Bronchial epithelial cell (primary cell): Measurements from ENCODE around the gene MUC20. TPM values are rescaled to one million over a fixed set of nuclear protein-coding genes. Genes with fewer than 3 reads are reported as not detected.
"Not testable (repeated sequence)": the region's sequence is repeated elsewhere in the genome, so short reads cannot be mapped to it uniquely, and the experiment has no call there.

Source experiments
- DNase-seq: peaks from one replicate; pipeline ENCODE4 v3.0.0-alpha.2; 2010; ENCODE audit warnings: low read depth
- FAIRE-seq: peaks from 2 replicates; lab custom pipeline; 2011; peaks lifted over from hg19 to GRCh38; lab: Jason Lieb, UNC
- H3K27me3 ChIP-seq: 2 replicates; pipeline ENCODE4 v1.5.1; 2011; ENCODE audit warnings: low read length; ENCODE audit not compliant: control insufficient read depth, insufficient read depth
- H3K36me3 ChIP-seq: 2 replicates; pipeline ENCODE4 v1.5.1; 2011; ENCODE audit warnings: low read length; ENCODE audit not compliant: control insufficient read depth, insufficient read depth
- H3K4me3 ChIP-seq: 2 replicates; pipeline ENCODE4 v1.5.1; 2011; ENCODE audit warnings: mild to moderate bottlenecking, low read depth, low read length, control low read depth
- CTCF ChIP-seq: IDR thresholded peaks from 2 replicates; pipeline ENCODE4 v1.5.1; 2011; ENCODE audit warnings: mild to moderate bottlenecking, moderate library complexity, low read length, control low read depth, inconsistent platforms; ENCODE audit not compliant: insufficient read depth, severe bottlenecking
- total RNA-seq: library from RNA; depleted of rRNA; stranded (reverse); fragments of >200 nt; gene quantifications from 2 replicates; pipeline ENCODE4 v1.2.1, GENCODE V29; 2014

The MUC20 gene
- total RNA-seq, 1 donor from 2014 or later = 1.6 TPM

- not testable (repeated sequence) for DNase-seq, H3K36me3 ChIP-seq, H3K4me3 ChIP-seq, FAIRE-seq, H3K27me3 ChIP-seq
Measured at GRCh38 chr3:195689184-195690070, 31.4 kb upstream of the MUC20 start.

- no peak overlapping the region for H3K4me3 ChIP-seq
- no peak for TF ChIP-seq CTCF
- FAIRE-seq = no peak
- H3K27me3 ChIP-seq = no peaks in the 10 kb centered on the region
- H3K36me3 ChIP-seq = peaks cover 5% of the 10 kb centered on the region
- DNase-seq = no peak
Measured at GRCh38 chr3:195690951-195691350, 29.8 kb upstream of the MUC20 start.

- DNase-seq, FAIRE-seq, H3K4me3 ChIP-seq, H3K27me3 ChIP-seq, H3K36me3 ChIP-seq: not testable (repeated sequence)
Measured at GRCh38 chr3:195691596-195692353, 29.0 kb upstream of the MUC20 start.

GRCh38 chr3:195692354-195692685, 28.5 kb upstream of the MUC20 start:
- no peak for TF ChIP-seq CTCF
- DNase-seq (no peak), FAIRE-seq (no peak)
- no peak overlapping the region for H3K4me3 ChIP-seq
- H3K27me3 ChIP-seq = no peaks in the 10 kb centered on the region
- peaks cover 5% of the 10 kb centered on the region for H3K36me3 ChIP-seq

GRCh38 chr3:195692781-195693427, 27.9 kb upstream of the MUC20 start:
- no peak for FAIRE-seq
- no peak for DNase-seq
- H3K36me3 ChIP-seq = peaks cover 5% of the 10 kb centered on the region
- H3K27me3 ChIP-seq = no peaks in the 10 kb centered on the region
- H3K4me3 ChIP-seq = no peak overlapping the region
- no peak for TF ChIP-seq CTCF

- FAIRE-seq = no peak
Measured at GRCh38 chr3:195693428-195694216, 27.2 kb upstream of the MUC20 start.

GRCh38 chr3:195694217-195695076, 26.3 kb upstream of the MUC20 start:
- DNase-seq, H3K27me3 ChIP-seq, H3K36me3 ChIP-seq, FAIRE-seq, H3K4me3 ChIP-seq: not testable (repeated sequence)

More at GRCh38 chr3:195693428-195694216, 27.2 kb upstream of the MUC20 start:
- Histone ChIP-seq H3K36me3 (peaks cover 5% of the 10 kb centered on the region), H3K27me3 (no peaks in the 10 kb centered on the region), H3K4me3 (no peak overlapping the region)
- no peak for DNase-seq
- no peak for TF ChIP-seq CTCF
